NT2/D1 (cell line): ENCODE data around the gene SKP1.
"Not testable (repeated sequence)": the region's sequence is repeated elsewhere in the genome, so short reads cannot be mapped to it uniquely, and the experiment has no call there.

Experiments
- DNase-seq: peaks from one replicate; pipeline ENCODE4 v3.0.0-alpha.2; 2011; ENCODE audit warnings: low read depth, low spot score
- H3K27me3 ChIP-seq: 2 replicates; pipeline ENCODE4 v1.6.0; 2011; ENCODE audit warnings: mild to moderate bottlenecking; ENCODE audit not compliant: insufficient read length, insufficient read depth
- H3K36me3 ChIP-seq: 2 replicates; pipeline ENCODE4 v1.6.1; 2011; ENCODE audit warnings: mild to moderate bottlenecking, low read length, mixed read lengths; ENCODE audit not compliant: insufficient read depth, insufficient read length
- H3K4me1 ChIP-seq: 2 replicates; pipeline ENCODE4 v1.5.1; 2011; ENCODE audit not compliant: insufficient read depth, insufficient read length
- H3K4me3 ChIP-seq: 2 replicates; pipeline ENCODE4 v1.5.1; 2011; ENCODE audit warnings: low read depth; ENCODE audit not compliant: insufficient read length
- H3K9ac ChIP-seq: 2 replicates; pipeline ENCODE4 v1.6.0; 2011; ENCODE audit warnings: low read depth; ENCODE audit not compliant: insufficient read length
- H3K9me3 ChIP-seq: 2 replicates; pipeline ENCODE4 v1.5.1; 2011; ENCODE audit warnings: mild to moderate bottlenecking, low read length; ENCODE audit not compliant: insufficient read depth
- SUZ12 ChIP-seq: IDR thresholded peaks from 2 replicates; pipeline ENCODE4 v1.6.1; 2011; ENCODE audit not compliant: insufficient read length, insufficient read depth; ENCODE audit errors: extremely low read depth
- YY1 ChIP-seq: IDR thresholded peaks from 2 replicates; pipeline ENCODE4 v1.6.1; 2011; ENCODE audit not compliant: insufficient read length, insufficient read depth
- ZNF274 ChIP-seq: IDR thresholded peaks from 2 replicates; pipeline ENCODE4 v1.6.1; 2011; ENCODE audit warnings: mild to moderate bottlenecking, low read depth, low read length

Gene SKP1

GRCh38 chr5:134176511-134177368 is at the start of gene SKP1:
TSS of gene SKP1 (minus strand) at chr5:134176950. CDS start at chr5:134174022, 2,928 bp downstream.
- Histone ChIP-seq H3K27me3 (no peaks in the 10 kb centered on the region), H3K4me3 (peak within 1 kb of the TSS; percentile 86), H3K9ac (peak within 1 kb of the TSS; percentile 90), H3K4me1 (peaks cover 7% of the 10 kb centered on the region), H3K9me3 (no peaks in the 10 kb centered on the region), H3K36me3 (peaks cover 15% of the 10 kb centered on the region)
- peak; percentile 56 for DNase-seq
- TF ChIP-seq SUZ12 (no peak), YY1 (no peak), ZNF274 (no peak)

- no peaks in the 10 kb centered on the region for H3K9me3 ChIP-seq
- peak; percentile 64 for TF ChIP-seq YY1
- TF ChIP-seq SUZ12 = no peak
- H3K4me1 ChIP-seq = no peaks in the 10 kb centered on the region
- H3K36me3 ChIP-seq = peaks cover 26% of the 10 kb centered on the region
- DNase-seq = peak; percentile 94
- peak within 1 kb of the TSS; percentile 99 for H3K9ac ChIP-seq
- peak within 1 kb of the TSS; percentile 95 for H3K4me3 ChIP-seq
- H3K27me3 ChIP-seq = no peaks in the 10 kb centered on the region
These were observed 49.2 kb upstream of the SKP1 start, which contains the start of gene PPP2CA for GRCh38 chr5:134225780-134226440. TSS of gene PPP2CA (minus strand) at chr5:134226073. CDS start at chr5:134225861, 212 bp downstream.

- no peak for DNase-seq
- no peaks in the 10 kb centered on the region for H3K9me3 ChIP-seq
- peaks cover 32% of the 10 kb centered on the region for H3K36me3 ChIP-seq
- no peaks in the 10 kb centered on the region for H3K27me3 ChIP-seq
- H3K4me1 ChIP-seq = no peaks in the 10 kb centered on the region
- peak overlapping the region; percentile 99 for H3K9ac ChIP-seq
- TF ChIP-seq YY1 = peak; percentile 46
- TF ChIP-seq ZNF274 = no peak
- peak overlapping the region; percentile 95 for H3K4me3 ChIP-seq
These were observed 48.4 kb upstream of the SKP1 start for GRCh38 chr5:134224888-134225779.

- H3K4me1 ChIP-seq = no peaks in the 10 kb centered on the region
- no peak for TF ChIP-seq ZNF274
- no peak for TF ChIP-seq SUZ12
- no peak for DNase-seq
These were observed 46.9 kb upstream of the SKP1 start for GRCh38 chr5:134223406-134224248.

GRCh38 chr5:134221690-134222089 is 44.9 kb upstream of the SKP1 start:
- not testable (repeated sequence) for H3K9me3 ChIP-seq, H3K4me3 ChIP-seq, H3K27me3 ChIP-seq, H3K4me1 ChIP-seq, H3K9ac ChIP-seq, DNase-seq
- H3K36me3 ChIP-seq = peaks cover 37% of the 10 kb centered on the region

More at GRCh38 chr5:134223406-134224248, 46.9 kb upstream of the SKP1 start:
- no peaks in the 10 kb centered on the region for H3K9me3 ChIP-seq
- no peaks in the 10 kb centered on the region for H3K27me3 ChIP-seq
- H3K4me3 ChIP-seq = peak overlapping the region; percentile 95
- H3K9ac ChIP-seq = peak overlapping the region; percentile 23
- H3K36me3 ChIP-seq = peaks cover 34% of the 10 kb centered on the region

GRCh38 chr5:134215757-134216156 is 39.0 kb upstream of the SKP1 start:
- Histone ChIP-seq H3K9ac (no peak overlapping the region), H3K36me3 (peaks cover 23% of the 10 kb centered on the region), H3K27me3 (no peaks in the 10 kb centered on the region), H3K9me3 (no peaks in the 10 kb centered on the region), H3K4me1 (no peaks in the 10 kb centered on the region), H3K4me3 (no peak overlapping the region)
- DNase-seq = no peak
- TF ChIP-seq YY1 (no peak), SUZ12 (no peak), ZNF274 (no peak)

- H3K27me3 ChIP-seq, H3K9ac ChIP-seq, H3K4me3 ChIP-seq, H3K9me3 ChIP-seq, DNase-seq, H3K4me1 ChIP-seq: not testable (repeated sequence)
- peaks cover 14% of the 10 kb centered on the region for H3K36me3 ChIP-seq
These were observed 34.7 kb upstream of the SKP1 start for GRCh38 chr5:134211263-134212031.
